H9 (cell line): Measurements from ENCODE around the gene OR10A6. TPM values are rescaled to one million over a fixed set of nuclear protein-coding genes. Genes with fewer than 3 reads are reported as not detected.

Experiments
- DNase-seq: peaks from one replicate; pipeline ENCODE4 v3.0.0-alpha.2; 2017
- H2AFZ ChIP-seq: one replicate; pipeline ENCODE4 v1.6.1; 2013; ENCODE audit warnings: mild to moderate bottlenecking, low read length, control low read depth, moderate library complexity
- H2AK5ac ChIP-seq: 2 replicates; pipeline ENCODE4 v1.6.1; 2013; ENCODE audit warnings: low read length, control low read depth, mixed read lengths; ENCODE audit not compliant: insufficient read length
- H2BK120ac ChIP-seq: one replicate; pipeline ENCODE4 v1.6.1; 2013; ENCODE audit warnings: low read depth, mild to moderate bottlenecking, low read length, control low read depth, inconsistent platforms; ENCODE audit not compliant: poor library complexity, severe bottlenecking
- H2BK12ac ChIP-seq: 2 replicates; pipeline ENCODE4 v1.6.1; 2013; ENCODE audit warnings: low read length, control low read depth, mixed read lengths, low read depth; ENCODE audit not compliant: insufficient read length
- H2BK15ac ChIP-seq: 2 replicates; pipeline ENCODE4 v1.6.1; 2013; ENCODE audit warnings: low read depth, low read length, control low read depth
- H2BK20ac ChIP-seq: one replicate; pipeline ENCODE4 v1.6.1; 2013; ENCODE audit warnings: low read depth, mild to moderate bottlenecking, low read length, control low read depth, inconsistent platforms; ENCODE audit not compliant: poor library complexity, severe bottlenecking
- H2BK5ac ChIP-seq: 2 replicates; pipeline ENCODE4 v1.6.1; 2013; ENCODE audit warnings: low read length, control low read depth, mixed read lengths; ENCODE audit not compliant: insufficient read length
- H3K14ac ChIP-seq: 2 replicates; pipeline ENCODE4 v1.6.1; 2013; ENCODE audit warnings: low read length, control low read depth; ENCODE audit not compliant: insufficient read depth
- H3K18ac ChIP-seq: 2 replicates; pipeline ENCODE4 v1.6.1; 2013; ENCODE audit warnings: low read depth, mild to moderate bottlenecking, mixed read lengths, low read length, control low read depth; ENCODE audit not compliant: insufficient read length
- H3K23ac ChIP-seq: 2 replicates; pipeline ENCODE4 v1.6.1; 2013; ENCODE audit warnings: low read length, control low read depth, mixed read lengths, low read depth; ENCODE audit not compliant: insufficient read length
- H3K23me2 ChIP-seq: 2 replicates; pipeline ENCODE4 v1.6.1; 2013; ENCODE audit warnings: low read depth, mild to moderate bottlenecking, mixed read lengths, low read length, control low read depth; ENCODE audit not compliant: insufficient read length, poor library complexity, severe bottlenecking
- H3K27ac ChIP-seq: 2 replicates; pipeline ENCODE4 v1.5.1; 2013; ENCODE audit warnings: low read length, control low read depth, mixed read lengths, low read depth; ENCODE audit not compliant: insufficient read length
- H3K27me3 ChIP-seq: 2 replicates; pipeline ENCODE4 v1.6.1; 2013; ENCODE audit warnings: low read length, control low read depth, inconsistent platforms; ENCODE audit not compliant: insufficient read depth
- H3K4ac ChIP-seq: 2 replicates; pipeline ENCODE4 v1.6.1; 2013; ENCODE audit warnings: low read depth, mild to moderate bottlenecking, control low read depth, inconsistent platforms, low read length, moderate library complexity
- H3K4me1 ChIP-seq: 2 replicates; pipeline ENCODE4 v1.6.1; 2013; ENCODE audit warnings: low read length, control low read depth, inconsistent platforms; ENCODE audit not compliant: insufficient read depth
- H3K4me2 ChIP-seq: 2 replicates; pipeline ENCODE4 v1.6.1; 2013; ENCODE audit warnings: low read length, control low read depth, mixed read lengths; ENCODE audit not compliant: insufficient read length, insufficient read depth
- H3K56ac ChIP-seq: 2 replicates; pipeline ENCODE4 v1.6.1; 2013; ENCODE audit warnings: low read depth, mild to moderate bottlenecking, mixed read lengths, low read length, control low read depth; ENCODE audit not compliant: insufficient read length
- H3K79me1 ChIP-seq: 2 replicates; pipeline ENCODE4 v1.6.1; 2013; ENCODE audit warnings: low read depth, mild to moderate bottlenecking, moderate library complexity, low read length, control low read depth, inconsistent platforms; ENCODE audit not compliant: insufficient read depth, poor library complexity, severe bottlenecking
- H3K79me2 ChIP-seq: 2 replicates; pipeline ENCODE4 v1.6.1; 2013; ENCODE audit warnings: low read length, control low read depth, inconsistent platforms; ENCODE audit not compliant: insufficient read depth
- H3K9ac ChIP-seq: 2 replicates; pipeline ENCODE4 v1.6.1; 2013; ENCODE audit warnings: low read length, control low read depth, mixed read lengths; ENCODE audit not compliant: insufficient read length; ENCODE audit errors: extremely low read depth
- H3K9me3 ChIP-seq: one replicate; pipeline ENCODE4 v1.6.1; 2013; ENCODE audit warnings: low read depth, low read length, inconsistent platforms; ENCODE audit not compliant: control insufficient read depth
- H3T11ph ChIP-seq: one replicate; pipeline ENCODE4 v1.6.1; 2013; ENCODE audit warnings: mild to moderate bottlenecking, low read length, control low read depth, inconsistent platforms
- H4K20me1 ChIP-seq: one replicate; pipeline ENCODE4 v1.6.1; 2013; ENCODE audit not compliant: control insufficient read depth, insufficient read length, insufficient read depth
- H4K5ac ChIP-seq: 2 replicates; pipeline ENCODE4 v1.6.1; 2013; ENCODE audit warnings: low read depth, mild to moderate bottlenecking, mixed read lengths, low read length, control low read depth; ENCODE audit not compliant: insufficient read length
- H4K8ac ChIP-seq: replicated peaks from 2 replicates; pipeline ENCODE4 v1.6.1; 2013; ENCODE audit warnings: low read length, control low read depth, mixed read lengths, low read depth; ENCODE audit not compliant: insufficient read length
- H4K91ac ChIP-seq: 2 replicates; pipeline ENCODE4 v1.6.1; 2013; ENCODE audit warnings: low read depth, mild to moderate bottlenecking, moderate library complexity, mixed read lengths, low read length, control low read depth; ENCODE audit not compliant: insufficient read length
- H3K27ac Mint-ChIP-seq, 3 experiments: 2 replicates in 2 of 3; 3 replicates in 1 of 3; pipeline ENCODE4 v1.8.0; 2020 to 2021; ENCODE audit warnings: mixed read lengths in 3 of 3, mild to moderate bottlenecking in 1 of 3, moderate library complexity in 1 of 3
- H3K27me3 Mint-ChIP-seq: 2 replicates; pipeline ENCODE4 v1.8.0; 2021; ENCODE audit warnings: low read depth, mild to moderate bottlenecking, moderate library complexity, mixed read lengths
- H3K36me3 Mint-ChIP-seq, 3 experiments: 2 replicates in 2 of 3; 3 replicates in 1 of 3; pipeline ENCODE4 v1.8.0; 2020 to 2021; ENCODE audit warnings: low read depth in 3 of 3, mixed read lengths in 3 of 3; ENCODE audit not compliant: insufficient read depth in 1 of 3
- H3K4me1 Mint-ChIP-seq, 2 experiments: 2 replicates each; pipeline ENCODE4 v1.8.0; 2020; ENCODE audit warnings: mixed read lengths in 2 of 2
- H3K4me3 Mint-ChIP-seq, 2 experiments: 2 replicates in 1 of 2; 3 replicates in 1 of 2; pipeline ENCODE4 v1.8.0; 2020 to 2021; ENCODE audit warnings: mild to moderate bottlenecking in 2 of 2, mixed read lengths in 2 of 2, moderate library complexity in 1 of 2
- H3K9me3 Mint-ChIP-seq, 2 experiments: 2 replicates in 1 of 2; 3 replicates in 1 of 2; pipeline ENCODE4 v1.8.0; 2020; ENCODE audit warnings: mild to moderate bottlenecking in 2 of 2, mixed read lengths in 2 of 2, moderate library complexity in 1 of 2
- WGBS: extraction: QIAGEN DNeasy Blood & Tissue Kit; methylation state at CpG from one replicate; pipeline ENCODE4 v1.1.7; 2013; ENCODE audit warnings: missing lambda C conversion rate, low lambda C conversion rate, mixed read lengths; ENCODE audit not compliant: insufficient read length; ENCODE audit errors: extremely low coverage; 5-methylcytosine and 5-hydroxymethylcytosine counted together
- total RNA-seq: library from RNA; stranded (reverse); gene quantifications from 2 replicates; pipeline ENCODE4 v1.2.1, GENCODE V29; 2021
- TF ChIP-seq, protein P1 (sequence below): fragments of 200-600 bp; sonication (generic); conservative IDR thresholded peaks from 3 replicates; pipeline ENCODE4 v1.8.0; 2021; ENCODE audit warnings: antibody characterized with exemption, mild to moderate bottlenecking

The OR10A6 gene
- total RNA-seq, 1 experiment from 2014 or later, result not detected

DNA sequence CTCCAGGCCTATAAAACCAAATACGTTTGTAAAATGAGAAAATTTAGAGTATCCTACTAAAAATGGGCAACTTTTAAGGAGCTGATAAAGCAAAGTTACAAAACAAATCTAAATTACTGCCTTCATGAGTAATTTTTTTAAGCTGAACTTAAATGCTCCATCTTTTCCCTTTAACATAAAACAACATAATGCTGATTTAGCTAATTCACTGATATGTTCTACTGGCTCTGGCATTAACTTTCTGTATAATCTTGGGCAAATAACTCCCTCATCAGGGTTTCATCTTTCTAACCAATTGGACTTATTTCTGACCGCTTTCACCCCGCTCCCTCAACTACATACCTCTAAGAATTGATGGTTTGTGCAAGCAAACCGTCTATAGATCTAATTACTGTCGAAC, 10.1 kb upstream of the OR10A6 start:
- Histone ChIP-seq H2BK15ac (no peak overlapping the region), H4K8ac (no peak overlapping the region), H3K14ac (no peak overlapping the region), H3K27ac (no peak overlapping the region), H2BK5ac (no peak overlapping the region), H3K79me1 (no peaks in the 10 kb centered on the region), H3K9ac (no peak overlapping the region), H2AFZ (no peak overlapping the region), H3K9me3 (no peaks in the 10 kb centered on the region), H3K4me2 (no peak overlapping the region), H3K56ac (no peak overlapping the region), H4K91ac (no peak overlapping the region), H4K20me1 (no peaks in the 10 kb centered on the region), H3K23me2 (no peaks in the 10 kb centered on the region), H3K79me2 (no peaks in the 10 kb centered on the region), H3T11ph (no peak overlapping the region), H2BK12ac (no peak overlapping the region), H3K18ac (no peak overlapping the region), H2BK20ac (no peak overlapping the region), H3K4ac (no peak overlapping the region), H3K23ac (no peak overlapping the region), H3K27me3 (no peaks in the 10 kb centered on the region), H4K5ac (no peak overlapping the region), H2BK120ac (no peak overlapping the region), H3K4me1 (no peaks in the 10 kb centered on the region), H2AK5ac (no peak overlapping the region)
- no CpG with 5 or more reads among the region's 5 CpGs for WGBS
- H3K36me3 Mint-ChIP-seq, result peaks cover 0 to 7% (median 0%) of the 10 kb centered on the region in 3 experiments; a peak in 1 of 7 replicates
- H3K4me3 Mint-ChIP-seq, result no peak overlapping the region
- TF ChIP-seq, protein P1, sequence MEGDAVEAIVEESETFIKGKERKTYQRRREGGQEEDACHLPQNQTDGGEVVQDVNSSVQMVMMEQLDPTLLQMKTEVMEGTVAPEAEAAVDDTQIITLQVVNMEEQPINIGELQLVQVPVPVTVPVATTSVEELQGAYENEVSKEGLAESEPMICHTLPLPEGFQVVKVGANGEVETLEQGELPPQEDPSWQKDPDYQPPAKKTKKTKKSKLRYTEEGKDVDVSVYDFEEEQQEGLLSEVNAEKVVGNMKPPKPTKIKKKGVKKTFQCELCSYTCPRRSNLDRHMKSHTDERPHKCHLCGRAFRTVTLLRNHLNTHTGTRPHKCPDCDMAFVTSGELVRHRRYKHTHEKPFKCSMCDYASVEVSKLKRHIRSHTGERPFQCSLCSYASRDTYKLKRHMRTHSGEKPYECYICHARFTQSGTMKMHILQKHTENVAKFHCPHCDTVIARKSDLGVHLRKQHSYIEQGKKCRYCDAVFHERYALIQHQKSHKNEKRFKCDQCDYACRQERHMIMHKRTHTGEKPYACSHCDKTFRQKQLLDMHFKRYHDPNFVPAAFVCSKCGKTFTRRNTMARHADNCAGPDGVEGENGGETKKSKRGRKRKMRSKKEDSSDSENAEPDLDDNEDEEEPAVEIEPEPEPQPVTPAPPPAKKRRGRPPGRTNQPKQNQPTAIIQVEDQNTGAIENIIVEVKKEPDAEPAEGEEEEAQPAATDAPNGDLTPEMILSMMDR, result no peak
- H3K9me3 Mint-ChIP-seq, result peaks cover 13 to 15% of the 10 kb centered on the region in 2 experiments
- DNase-seq, result no peak
- H3K27ac Mint-ChIP-seq, result no peak overlapping the region
- H3K4me1 Mint-ChIP-seq, result no peaks in the 10 kb centered on the region
- peaks cover 6% of the 10 kb centered on the region; the same call in 1 of the 2 replicates for H3K27me3 Mint-ChIP-seq
